HG03025 (cell line): ENCODE data around the gene AMBRA1.

Experiments used
- ATAC-seq: cut with Tn5 transposase; IDR thresholded peaks from one replicate; pipeline ENCODE4 v1.9.1; 2021; ENCODE audit warnings: mild to moderate bottlenecking, moderate library complexity; ENCODE audit not compliant: unreplicated experiment, low FRiP score

AMBRA1 gene

GRCh38 chr11:46540807-46541206 lies 53.0 kb downstream of the AMBRA1 start:
- ATAC-seq = no peak

GRCh38 chr11:46537537-46538295 lies 56.1 kb downstream of the AMBRA1 start:
- ATAC-seq = no peak

- no peak for ATAC-seq
These were observed 56.7 kb downstream of the AMBRA1 start for GRCh38 chr11:46537121-46537520.

GRCh38 chr11:46535688-46536087 lies 58.1 kb downstream of the AMBRA1 start:
- no peak for ATAC-seq

- ATAC-seq = no peak
These were observed 59.1 kb downstream of the AMBRA1 start for GRCh38 chr11:46534711-46535110.

- ATAC-seq = no peak
These were observed 60.3 kb downstream of the AMBRA1 start for GRCh38 chr11:46533396-46534100.

- no peak for ATAC-seq
These were observed 63.8 kb downstream of the AMBRA1 start for GRCh38 chr11:46529928-46530574.

GRCh38 chr11:46529095-46529905 lies 64.5 kb downstream of the AMBRA1 start:
- ATAC-seq = no peak

- no peak for ATAC-seq
These were observed 65.3 kb downstream of the AMBRA1 start for GRCh38 chr11:46528445-46529094.

- no peak for ATAC-seq
These were observed 66.2 kb downstream of the AMBRA1 start for GRCh38 chr11:46527591-46528130.

GRCh38 chr11:46526216-46527215 lies 67.3 kb downstream of the AMBRA1 start:
- ATAC-seq = no peak

- no peak for ATAC-seq
These were observed 69.5 kb downstream of the AMBRA1 start for GRCh38 chr11:46524201-46524770.

- ATAC-seq = no peak
These were observed 70.5 kb downstream of the AMBRA1 start for GRCh38 chr11:46523290-46523689.

GRCh38 chr11:46522682-46523281 lies 71.0 kb downstream of the AMBRA1 start:
- no peak for ATAC-seq

GRCh38 chr11:46521961-46522681 lies 71.7 kb downstream of the AMBRA1 start:
- ATAC-seq = no peak

GRCh38 chr11:46520971-46521745 lies 72.7 kb downstream of the AMBRA1 start:
- ATAC-seq = no peak

- no peak for ATAC-seq
These were observed 74.5 kb downstream of the AMBRA1 start for GRCh38 chr11:46519351-46519750.
